Neural cell (in vitro differentiated cells): ENCODE results near the gene NAAA.

Source experiments
- CTCF ChIP-seq: fragments of 450-650 bp; IDR thresholded peaks from 2 replicates; pipeline ENCODE4 v1.5.1; 2014; ENCODE audit warnings: antibody characterized with exemption, mild to moderate bottlenecking, moderate library complexity; ENCODE audit not compliant: poor library complexity, severe bottlenecking
- EZH2 ChIP-seq: fragments of 200-600, 300-800 bp; shearing (Covaris generic), sonication (generic); IDR thresholded peaks from 2 replicates; pipeline ENCODE4 v1.6.1; 2014; ENCODE audit warnings: antibody characterized with exemption, low read length, borderline replicate concordance, mild to moderate bottlenecking; ENCODE audit not compliant: insufficient read depth, poor library complexity, severe bottlenecking
- TF ChIP-seq, protein P1 (sequence below): IDR thresholded peaks from 2 replicates; pipeline ENCODE4 v1.6.1; 2012; ENCODE audit warnings: borderline replicate concordance

- TF ChIP-seq CTCF (no peak), EZH2 (no peak)
- TF ChIP-seq, protein P1, sequence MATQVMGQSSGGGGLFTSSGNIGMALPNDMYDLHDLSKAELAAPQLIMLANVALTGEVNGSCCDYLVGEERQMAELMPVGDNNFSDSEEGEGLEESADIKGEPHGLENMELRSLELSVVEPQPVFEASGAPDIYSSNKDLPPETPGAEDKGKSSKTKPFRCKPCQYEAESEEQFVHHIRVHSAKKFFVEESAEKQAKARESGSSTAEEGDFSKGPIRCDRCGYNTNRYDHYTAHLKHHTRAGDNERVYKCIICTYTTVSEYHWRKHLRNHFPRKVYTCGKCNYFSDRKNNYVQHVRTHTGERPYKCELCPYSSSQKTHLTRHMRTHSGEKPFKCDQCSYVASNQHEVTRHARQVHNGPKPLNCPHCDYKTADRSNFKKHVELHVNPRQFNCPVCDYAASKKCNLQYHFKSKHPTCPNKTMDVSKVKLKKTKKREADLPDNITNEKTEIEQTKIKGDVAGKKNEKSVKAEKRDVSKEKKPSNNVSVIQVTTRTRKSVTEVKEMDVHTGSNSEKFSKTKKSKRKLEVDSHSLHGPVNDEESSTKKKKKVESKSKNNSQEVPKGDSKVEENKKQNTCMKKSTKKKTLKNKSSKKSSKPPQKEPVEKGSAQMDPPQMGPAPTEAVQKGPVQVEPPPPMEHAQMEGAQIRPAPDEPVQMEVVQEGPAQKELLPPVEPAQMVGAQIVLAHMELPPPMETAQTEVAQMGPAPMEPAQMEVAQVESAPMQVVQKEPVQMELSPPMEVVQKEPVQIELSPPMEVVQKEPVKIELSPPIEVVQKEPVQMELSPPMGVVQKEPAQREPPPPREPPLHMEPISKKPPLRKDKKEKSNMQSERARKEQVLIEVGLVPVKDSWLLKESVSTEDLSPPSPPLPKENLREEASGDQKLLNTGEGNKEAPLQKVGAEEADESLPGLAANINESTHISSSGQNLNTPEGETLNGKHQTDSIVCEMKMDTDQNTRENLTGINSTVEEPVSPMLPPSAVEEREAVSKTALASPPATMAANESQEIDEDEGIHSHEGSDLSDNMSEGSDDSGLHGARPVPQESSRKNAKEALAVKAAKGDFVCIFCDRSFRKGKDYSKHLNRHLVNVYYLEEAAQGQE: no peak
These were observed 18.9 kb downstream of the NAAA start for GRCh38 chr4:75921910-75922309.
